Measurements from ENCODE around the gene AIG1. TPM values are rescaled to one million over a fixed set of nuclear protein-coding genes. Genes with fewer than 3 reads are reported as not detected.
"Not testable (repeated sequence)": the region's sequence is repeated elsewhere in the genome, so short reads cannot be mapped to it uniquely, and the experiment has no call there.

AIG1 gene
- polyA plus RNA-seq, 1 of the 3 experiments (the other 2 are of a cell fraction): 36.8 TPM

DNA sequence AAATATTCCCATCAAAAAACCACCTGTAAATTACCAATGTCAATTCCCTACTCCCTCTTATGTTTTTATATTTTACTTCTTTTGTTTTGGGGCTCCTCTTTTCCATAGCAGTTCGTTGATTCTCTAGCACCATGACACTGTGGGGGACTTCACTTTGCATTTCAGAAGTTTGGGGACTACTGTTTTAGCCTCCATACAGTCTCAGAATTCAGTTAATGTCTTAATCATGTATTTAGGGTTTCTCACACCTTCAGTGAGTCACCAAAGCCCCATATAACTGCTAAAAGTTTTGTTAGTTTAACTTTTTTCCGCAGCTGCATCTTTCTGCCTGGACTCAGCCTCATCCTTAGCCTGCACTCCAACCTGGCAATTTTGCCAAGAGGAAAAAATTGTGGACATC lies 20.7 kb upstream of the AIG1 start:
- H3K79me2 ChIP-seq (ENCODE audit: insufficient read depth): no peaks in the 10 kb centered on the region
- no peak overlapping the region for H3K9ac ChIP-seq
- ChIA-PET POLR2A (no interaction called here), CTCF (no interaction called here)
- no peaks in the 10 kb centered on the region for H3K9me2 ChIP-seq
- no peaks in the 10 kb centered on the region for H3K9me3 ChIP-seq
- H3K4me1 ChIP-seq (ENCODE audit: control insufficient read depth in 1 of 2, insufficient read depth in 2 of 2, low read depth in 1 of 2, low read length in 1 of 2): no peaks in the 10 kb centered on the region
- no peaks in the 10 kb centered on the region for H3K36me3 ChIP-seq (replicated peaks in 1 of 2; ENCODE audit: control insufficient read depth in 1 of 2, insufficient read depth in 2 of 2, low read length in 1 of 2)
- H3K4me2 ChIP-seq: no peak overlapping the region
- no peak for DNase-seq
- H3K27me3 ChIP-seq (ENCODE audit: insufficient read depth): no peaks in the 10 kb centered on the region
- WGBS (ENCODE audit: low lambda C conversion rate): 64% methylated on average over 2 of the region's 2 CpGs
- no peaks in the 10 kb centered on the region for H4K20me1 ChIP-seq (ENCODE audit: insufficient read depth)
- no peak overlapping the region for H2AFZ ChIP-seq (ENCODE audit: low read depth)
- no peak overlapping the region for H3K27ac ChIP-seq (ENCODE audit: low read depth in 2 of 2, low read length in 1 of 2)
- H3K4me3 ChIP-seq (ENCODE audit: low read depth in 2 of 2, low read length in 1 of 2): no peak overlapping the region
- H3F3A ChIP-seq (replicated peaks; ENCODE audit: insufficient read depth): no peaks in the 10 kb centered on the region
- no peak for TF ChIP-seq USF2 (IDR thresholded peaks at IDR 0.05; ENCODE audit: borderline replicate concordance, low read depth, low read length)
- no peak for TF ChIP-seq CHD2 (IDR thresholded peaks at IDR 0.05; ENCODE audit: low read length, partially characterized antibody)
- no peak for TF ChIP-seq RCOR1 (IDR thresholded peaks at IDR 0.05; ENCODE audit: low read length)
- no peak for TF ChIP-seq JUND (IDR thresholded peaks at IDR 0.05)
- no peak for TF ChIP-seq YY1 (IDR thresholded peaks at IDR 0.05; ENCODE audit: low read depth)
- no peak for TF ChIP-seq ELF1 (IDR thresholded peaks at IDR 0.05)
- TF ChIP-seq NRF1 (IDR thresholded peaks at IDR 0.05; ENCODE audit: low read depth, low read length): no peak
- no peak for TF ChIP-seq TAF1 (IDR thresholded peaks at IDR 0.05; ENCODE audit: borderline replicate concordance, low read depth, low read length)
- TF ChIP-seq RAD21 (IDR thresholded peaks at IDR 0.05; ENCODE audit: low read length): no peak
- no peak for TF ChIP-seq GATA2 (CRISPR knock-in tag; IDR thresholded peaks at IDR 0.05)
- no peak for TF ChIP-seq MXI1 (IDR thresholded peaks at IDR 0.05; ENCODE audit: low read depth, low read length)
- TF ChIP-seq, protein P1, sequence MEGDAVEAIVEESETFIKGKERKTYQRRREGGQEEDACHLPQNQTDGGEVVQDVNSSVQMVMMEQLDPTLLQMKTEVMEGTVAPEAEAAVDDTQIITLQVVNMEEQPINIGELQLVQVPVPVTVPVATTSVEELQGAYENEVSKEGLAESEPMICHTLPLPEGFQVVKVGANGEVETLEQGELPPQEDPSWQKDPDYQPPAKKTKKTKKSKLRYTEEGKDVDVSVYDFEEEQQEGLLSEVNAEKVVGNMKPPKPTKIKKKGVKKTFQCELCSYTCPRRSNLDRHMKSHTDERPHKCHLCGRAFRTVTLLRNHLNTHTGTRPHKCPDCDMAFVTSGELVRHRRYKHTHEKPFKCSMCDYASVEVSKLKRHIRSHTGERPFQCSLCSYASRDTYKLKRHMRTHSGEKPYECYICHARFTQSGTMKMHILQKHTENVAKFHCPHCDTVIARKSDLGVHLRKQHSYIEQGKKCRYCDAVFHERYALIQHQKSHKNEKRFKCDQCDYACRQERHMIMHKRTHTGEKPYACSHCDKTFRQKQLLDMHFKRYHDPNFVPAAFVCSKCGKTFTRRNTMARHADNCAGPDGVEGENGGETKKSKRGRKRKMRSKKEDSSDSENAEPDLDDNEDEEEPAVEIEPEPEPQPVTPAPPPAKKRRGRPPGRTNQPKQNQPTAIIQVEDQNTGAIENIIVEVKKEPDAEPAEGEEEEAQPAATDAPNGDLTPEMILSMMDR (IDR thresholded peaks at IDR 0.05): no peak
- no peak for TF ChIP-seq MEF2A (IDR thresholded peaks at IDR 0.05; ENCODE audit: borderline replicate concordance, low read depth)
- no peak for TF ChIP-seq RFX5 (IDR thresholded peaks at IDR 0.05; ENCODE audit: low read length)
- TF ChIP-seq EP300 (IDR thresholded peaks at IDR 0.05; ENCODE audit: borderline replicate concordance in 1 of 2, low read depth in 1 of 2, low read length in 1 of 2): no peak

DNA sequence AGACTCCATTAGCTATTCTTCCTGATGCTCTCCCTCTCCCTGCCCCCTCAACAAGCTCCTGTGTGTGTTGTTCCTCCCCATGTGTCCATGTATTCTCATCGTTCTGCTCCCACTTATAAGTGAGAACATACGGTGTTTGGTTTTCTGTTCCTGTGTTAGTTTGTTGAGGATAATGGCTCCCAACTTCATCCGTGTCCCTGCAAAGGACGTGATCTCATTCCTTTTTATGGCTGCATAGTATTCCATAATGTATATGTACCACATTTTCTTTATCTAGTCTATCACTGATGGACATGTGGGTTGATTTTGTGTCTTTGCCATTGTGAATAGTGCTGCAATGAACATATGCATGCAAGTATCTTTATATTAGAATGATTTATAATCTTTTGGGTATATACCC lies 16.3 kb upstream of the AIG1 start:
- H3K9me3 ChIP-seq; H3K4me1 ChIP-seq (ENCODE audit: control insufficient read depth in 1 of 2, insufficient read depth in 2 of 2, low read depth in 1 of 2, low read length in 1 of 2); H3F3A ChIP-seq (replicated peaks; ENCODE audit: insufficient read depth); CTCF ChIA-PET; H3K79me2 ChIP-seq (ENCODE audit: insufficient read depth); H3K9me2 ChIP-seq; H3K27ac ChIP-seq (ENCODE audit: low read depth in 2 of 2, low read length in 1 of 2); H3K4me2 ChIP-seq; H3K36me3 ChIP-seq (replicated peaks in 1 of 2; ENCODE audit: control insufficient read depth in 1 of 2, insufficient read depth in 2 of 2, low read length in 1 of 2); DNase-seq; H4K20me1 ChIP-seq (ENCODE audit: insufficient read depth); POLR2A ChIA-PET; H3K27me3 ChIP-seq (ENCODE audit: insufficient read depth); H3K4me3 ChIP-seq (ENCODE audit: low read depth in 2 of 2, low read length in 1 of 2); H2AFZ ChIP-seq (ENCODE audit: low read depth); H3K9ac ChIP-seq: not testable (repeated sequence)
- WGBS (ENCODE audit: low lambda C conversion rate): 71% methylated on average over 4 of the region's 4 CpGs
